GM18517 (cell line): Measurements from ENCODE around the gene PPP6R2.

Experiments
- ATAC-seq: cut with Tn5 transposase; IDR thresholded peaks from one replicate; pipeline ENCODE4 v1.9.1; 2021; ENCODE audit warnings: mild to moderate bottlenecking, moderate library complexity; ENCODE audit not compliant: unreplicated experiment

PPP6R2 gene

GRCh38 chr22:50443801-50444625 is 100.9 kb downstream of the PPP6R2 start:
- ATAC-seq = no peak

DNA sequence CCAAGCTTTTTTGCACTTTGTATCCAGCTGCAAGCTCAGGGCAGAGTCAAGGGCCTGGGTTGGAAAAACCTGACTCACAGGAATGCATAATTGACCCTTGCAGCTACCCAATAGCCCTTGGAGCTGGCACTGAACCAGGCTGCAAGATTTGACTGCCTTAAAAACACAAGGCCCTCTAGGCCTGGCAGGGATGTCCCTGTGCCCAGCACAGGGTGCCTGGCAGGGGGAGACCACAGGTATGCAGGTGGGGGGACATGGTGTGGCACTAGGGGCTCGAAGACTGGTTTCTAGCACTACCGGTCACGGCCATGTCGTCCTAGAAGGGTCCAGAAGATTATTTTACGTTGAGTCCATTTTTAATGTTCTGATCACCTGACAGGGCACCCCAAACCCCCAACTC is 101.5 kb downstream of the PPP6R2 start:
- no peak for ATAC-seq

GRCh38 chr22:50445071-50445879 is 102.1 kb downstream of the PPP6R2 start:
- no peak for ATAC-seq

- ATAC-seq = no peak
These were observed 103.0 kb downstream of the PPP6R2 start for GRCh38 chr22:50445880-50446707.

DNA sequence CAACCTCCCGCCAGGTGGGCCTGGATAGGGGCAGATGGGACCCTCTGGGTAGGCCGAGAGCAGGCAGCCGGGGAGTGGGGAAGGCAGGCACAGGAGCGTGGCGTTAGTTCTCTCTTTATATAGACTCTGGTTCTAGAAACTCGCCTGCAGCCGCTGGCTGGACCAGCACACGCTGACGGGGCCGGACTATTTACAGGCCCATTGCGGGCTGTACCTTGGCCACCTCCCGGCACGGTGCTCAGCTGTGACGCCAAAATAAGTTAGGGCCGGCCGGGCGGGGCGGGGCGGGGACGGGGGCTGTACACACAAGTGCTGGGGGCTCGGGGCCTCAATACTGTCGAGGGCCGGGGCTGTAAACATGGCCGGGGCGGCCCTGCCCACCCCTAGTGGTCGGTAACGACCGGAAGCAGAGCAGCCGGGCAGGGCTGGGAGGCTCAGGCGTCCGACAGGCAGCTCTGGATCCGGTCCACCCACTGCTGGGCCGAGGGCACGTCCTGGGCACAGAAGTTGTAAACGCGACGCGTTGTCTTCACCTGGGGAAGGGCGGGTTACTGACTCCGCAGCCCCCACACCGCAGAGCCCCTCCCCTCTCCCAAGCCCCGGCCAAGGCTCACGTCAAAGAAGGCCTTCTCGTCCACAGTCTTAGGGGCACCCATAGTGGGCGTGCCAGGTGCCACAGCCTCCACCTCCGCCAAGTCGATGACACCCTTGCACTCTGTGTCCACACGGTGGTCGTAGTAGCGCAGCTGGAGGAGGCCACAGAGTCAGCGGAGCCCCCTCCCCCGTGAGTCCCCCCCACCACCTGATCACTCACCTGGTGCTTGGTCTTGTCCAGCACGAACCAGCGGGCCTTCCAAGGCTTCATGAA is 103.8 kb downstream of the PPP6R2 start:
- ATAC-seq = no peak

- no peak for ATAC-seq
These were observed 104.7 kb downstream of the PPP6R2 start for GRCh38 chr22:50447576-50448551.

DNA sequence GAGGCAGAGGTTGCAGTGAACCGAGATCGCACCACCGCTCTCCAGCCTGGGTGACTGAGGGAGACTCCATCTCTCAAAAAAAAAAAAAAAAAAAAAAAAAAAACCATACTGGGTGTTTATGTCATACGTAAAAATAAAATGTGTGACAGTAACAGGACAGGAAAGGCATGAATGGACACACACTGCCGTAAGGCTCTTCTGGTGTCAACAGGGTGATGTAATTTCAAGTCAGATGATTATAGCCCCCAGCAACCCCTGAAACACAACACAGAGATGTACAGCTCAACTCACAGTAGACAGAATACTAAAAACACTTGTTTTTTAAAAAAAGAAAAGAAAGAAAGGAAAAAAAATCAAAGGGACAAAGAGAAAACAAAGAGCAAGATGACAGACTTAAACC is 109.5 kb downstream of the PPP6R2 start:
- no peak for ATAC-seq

DNA sequence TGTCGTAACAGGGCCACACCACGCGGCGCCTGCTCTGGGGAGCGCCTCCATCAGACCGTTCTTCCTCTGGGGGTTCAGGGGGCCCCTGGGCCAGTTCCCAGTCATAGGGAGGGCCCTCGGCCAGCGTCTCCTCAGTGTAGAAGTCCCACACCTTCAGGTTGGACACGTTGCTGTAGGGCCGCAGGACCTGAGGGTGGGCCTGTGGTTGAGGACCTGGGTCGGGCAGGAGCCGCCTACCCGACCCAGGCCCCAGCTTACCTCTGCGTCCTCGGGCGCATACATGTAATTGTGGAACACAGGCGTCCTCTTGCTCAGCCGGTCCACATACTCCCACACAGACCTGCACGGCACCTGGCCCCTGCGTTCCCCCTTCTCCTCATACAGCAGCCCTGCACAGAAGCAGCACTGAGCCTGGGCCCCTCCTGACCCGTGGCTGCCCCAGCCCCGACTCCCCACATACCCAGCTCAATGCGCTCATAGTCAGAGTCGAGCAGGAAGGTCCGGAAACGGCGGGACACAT is 111.5 kb downstream of the PPP6R2 start:
- ATAC-seq = no peak

GRCh38 chr22:50455201-50455600 is 112.1 kb downstream of the PPP6R2 start:
- ATAC-seq = no peak

- no peak for ATAC-seq
These were observed 112.9 kb downstream of the PPP6R2 start for GRCh38 chr22:50456026-50456425.

DNA sequence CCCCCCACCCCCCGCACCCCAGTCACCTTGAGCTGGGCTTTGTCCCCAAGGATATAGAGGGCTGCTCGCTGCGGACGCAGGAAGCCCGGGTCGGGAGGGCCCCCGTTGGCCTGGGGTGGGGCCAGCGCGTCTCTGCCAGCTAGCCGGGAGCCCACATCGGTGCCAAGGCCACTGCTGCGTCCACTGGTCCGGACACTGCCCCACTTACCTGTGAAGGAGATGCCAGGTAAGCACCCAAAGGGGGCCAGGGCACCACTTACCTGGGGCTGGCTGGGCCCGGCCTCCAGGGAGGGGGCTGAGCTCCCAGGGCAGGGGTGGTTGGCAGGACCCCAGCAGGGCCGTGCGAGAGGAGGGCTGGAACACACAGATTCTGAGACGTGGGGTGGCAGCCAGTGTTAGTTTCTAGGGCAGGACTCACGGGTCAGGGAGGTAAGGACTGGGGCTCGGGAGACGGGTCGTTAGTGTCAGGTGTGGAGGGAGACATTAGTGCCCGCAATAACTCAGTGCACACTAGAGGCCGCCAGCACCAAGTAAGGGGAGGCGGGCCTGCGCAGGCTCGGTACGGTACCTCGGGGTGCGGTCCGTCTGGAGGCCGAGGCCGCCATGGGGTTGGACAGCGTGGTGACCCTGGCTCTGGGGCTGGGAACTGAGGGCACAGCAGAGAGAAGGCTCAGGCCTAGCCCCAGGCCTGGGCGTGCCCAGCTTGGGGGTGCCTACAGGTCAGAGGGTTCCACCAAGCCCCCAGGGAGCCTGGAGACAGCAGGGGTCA is 113.5 kb downstream of the PPP6R2 start:
- no peak for ATAC-seq

DNA sequence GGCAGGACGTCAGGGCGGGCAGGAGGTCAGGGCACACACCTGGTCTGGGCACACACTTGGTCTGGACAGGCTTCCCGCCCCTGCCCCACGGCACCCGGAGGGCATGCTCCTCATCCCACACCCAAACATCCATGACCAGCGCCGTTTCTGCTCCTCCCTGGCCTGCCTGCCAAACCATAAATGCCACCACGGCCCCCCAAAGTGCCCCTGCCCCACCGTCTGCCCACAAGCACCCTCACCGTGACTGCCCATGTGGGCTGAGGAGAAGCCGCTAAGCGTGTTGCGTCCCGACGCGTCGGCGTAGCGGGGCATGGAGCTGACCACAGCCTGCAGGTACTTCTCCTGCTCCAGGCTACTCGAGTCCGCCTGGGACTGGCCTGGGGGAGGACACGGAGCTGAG is 115.9 kb downstream of the PPP6R2 start:
- no peak for ATAC-seq

- ATAC-seq = no peak
These were observed 116.5 kb downstream of the PPP6R2 start for GRCh38 chr22:50459496-50460140.

DNA sequence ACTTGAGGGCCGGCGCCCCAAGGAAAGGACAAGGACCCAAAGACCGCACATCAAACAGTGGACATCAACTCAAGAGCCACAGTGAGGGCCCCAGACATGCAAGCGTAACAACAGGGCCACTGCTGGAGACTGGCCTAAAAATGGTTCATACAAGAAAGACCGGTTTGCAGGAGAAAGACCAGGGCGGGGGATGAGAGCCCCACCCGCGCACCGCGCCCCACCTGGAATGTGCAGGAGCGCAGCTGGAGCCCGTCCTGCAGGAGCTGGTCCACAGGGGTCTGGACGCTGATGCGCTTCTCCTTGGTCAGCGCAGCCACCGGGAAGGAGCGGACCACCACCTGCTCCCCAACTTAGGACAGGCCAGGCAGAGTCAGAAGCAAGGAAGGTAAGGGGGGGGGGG is 117.8 kb downstream of the PPP6R2 start:
- ATAC-seq = no peak

DNA sequence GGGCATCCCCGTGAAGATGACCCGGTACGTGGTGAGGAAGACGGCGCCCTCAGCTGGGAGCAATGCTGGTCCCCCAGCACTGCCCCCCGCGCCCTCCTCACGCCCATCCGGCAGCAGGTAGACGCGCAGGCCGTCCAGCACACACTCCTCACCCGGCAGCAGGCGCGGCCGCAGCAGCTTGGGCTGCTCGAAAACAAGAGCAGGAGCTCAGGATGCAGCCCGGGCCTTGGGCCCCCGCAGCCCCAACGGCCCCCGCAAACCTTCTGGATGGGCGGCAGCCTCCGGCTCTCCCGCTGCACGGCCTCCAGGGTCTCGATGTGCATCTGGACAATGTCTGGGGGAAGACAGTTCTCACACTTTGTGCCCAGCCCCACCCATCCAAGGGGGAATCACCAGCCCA is 118.4 kb downstream of the PPP6R2 start:
- ATAC-seq = no peak

DNA sequence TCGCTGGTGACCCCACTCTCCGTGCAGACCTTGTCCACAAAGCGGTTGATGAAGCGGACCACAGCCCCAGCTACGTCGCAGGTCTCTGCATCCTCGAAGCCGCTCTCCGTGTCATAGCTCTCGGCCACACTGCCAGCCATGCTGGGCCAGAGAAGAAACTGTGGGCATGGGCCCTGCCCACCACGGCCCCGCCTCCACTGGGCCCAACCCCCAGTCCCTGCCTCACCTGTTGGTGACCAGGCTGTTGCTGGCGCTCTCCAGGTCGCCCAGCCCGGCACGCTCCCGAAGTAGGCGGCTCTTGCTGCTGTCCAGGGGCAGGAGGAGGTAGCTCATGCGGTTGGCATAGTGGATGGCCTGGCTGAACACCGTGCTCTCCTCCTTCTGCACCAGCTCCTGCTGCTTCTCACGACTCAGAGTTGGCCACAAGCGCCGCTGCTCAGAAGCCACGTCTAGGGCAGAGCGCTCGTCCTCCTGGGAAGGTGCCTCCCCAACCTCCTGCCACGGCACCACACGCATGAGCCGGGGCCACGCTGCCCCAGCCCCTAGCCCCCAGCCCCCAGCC is 118.9 kb downstream of the PPP6R2 start:
- ATAC-seq = no peak

DNA sequence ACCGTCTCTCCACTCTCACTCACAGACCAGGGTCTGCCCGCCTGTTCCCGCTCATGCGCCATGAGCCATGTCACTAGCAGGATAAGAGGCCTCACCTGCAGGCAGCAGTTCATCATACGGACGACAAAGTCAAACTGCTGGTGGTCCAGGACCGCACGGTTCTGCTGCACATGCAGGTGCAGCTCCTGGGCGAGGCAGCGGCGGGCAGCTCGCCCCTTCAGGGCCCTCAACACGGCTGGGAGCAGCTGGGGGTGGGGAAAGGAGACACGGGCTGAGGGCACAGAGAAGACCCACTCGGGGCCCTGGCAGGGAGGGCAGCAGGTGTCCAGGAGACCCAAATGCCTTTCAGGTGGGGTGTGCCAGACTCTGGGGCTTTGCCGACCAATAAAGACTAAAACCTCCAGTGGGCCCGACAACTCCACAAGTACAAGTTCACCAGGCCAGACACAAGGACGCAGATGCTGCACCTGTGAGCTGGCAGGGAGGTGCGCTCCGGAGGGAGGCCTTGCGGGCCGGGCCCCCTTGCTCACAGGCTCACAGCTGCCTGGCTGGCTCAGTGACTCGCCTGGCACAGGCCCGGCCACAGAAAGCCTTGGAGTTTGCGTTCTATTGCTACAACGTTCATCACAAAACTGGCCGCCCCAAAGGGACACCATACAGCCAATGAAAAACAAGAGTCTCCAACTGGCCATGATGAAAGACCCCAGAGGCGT is 120.2 kb downstream of the PPP6R2 start:
- no peak for ATAC-seq
